SU-DHL-6 (cell line): Measurements from ENCODE around the gene SFMBT2.

ENCODE experiments used
- CTCF ChIP-seq: fragments of 200-600 bp; sonication (generic); IDR thresholded peaks from one replicate; pipeline ENCODE4 v1.5.1; 2017; ENCODE audit warnings: antibody characterized with exemption, mild to moderate bottlenecking, low read length, moderate library complexity; ENCODE audit not compliant: insufficient read depth, poor library complexity, severe bottlenecking
- EZH2phosphoT487 ChIP-seq: fragments of 200-600 bp; sonication (generic), shearing (Covaris generic); conservative IDR thresholded peaks from 2 replicates; pipeline ENCODE4 v1.6.1; 2018; ENCODE audit warnings: mild to moderate bottlenecking, antibody characterized with exemption, low read length, moderate library complexity, mixed read lengths

- no peak for TF ChIP-seq CTCF
- no peak for TF ChIP-seq EZH2phosphoT487
These were observed 245.9 kb downstream of the SFMBT2 start for GRCh38 chr10:7164955-7165354.
